OCI-LY1 (cell line): Measurements from ENCODE around the gene EFEMP2.

Experiments
- CTCF ChIP-seq: fragments of 200-600 bp; sonication (generic), shearing (Covaris generic); IDR thresholded peaks from 2 replicates; pipeline ENCODE4 v1.5.1; 2017; ENCODE audit warnings: mild to moderate bottlenecking, antibody characterized with exemption, low read length, moderate library complexity, mixed read lengths
- EZH2 ChIP-seq: fragments of 200-600 bp; sonication (generic), shearing (Covaris generic); IDR thresholded peaks from 2 replicates; pipeline ENCODE4 v1.8.0; 2017; ENCODE audit warnings: borderline replicate concordance, mixed run types, mild to moderate bottlenecking, antibody characterized with exemption, low read length, moderate library complexity, mixed read lengths

- TF ChIP-seq CTCF = no peak
- no peak for TF ChIP-seq EZH2
Measured at GRCh38 chr11:65855927-65856363, 16.7 kb downstream of the EFEMP2 start.
